GM10266 (cell line): ENCODE measurements around the gene ALDH1A1.

ENCODE experiments used
- DNase-seq: peaks from one replicate; pipeline ENCODE4 v3.0.0; 2012; ENCODE audit errors: extremely low spot score
- CTCF ChIP-seq: IDR thresholded peaks from 2 replicates; pipeline ENCODE4 v1.5.1; 2012; ENCODE audit warnings: mild to moderate bottlenecking, low read depth; ENCODE audit not compliant: control insufficient read depth, insufficient read depth; ENCODE audit errors: missing control alignments

The ALDH1A1 gene

GRCh38 chr9:72858089-72858912, 94.6 kb downstream of the ALDH1A1 start:
- TF ChIP-seq CTCF, result no peak
- no peak for DNase-seq

GRCh38 chr9:72857624-72857996, 95.2 kb downstream of the ALDH1A1 start:
- TF ChIP-seq CTCF, result no peak
- DNase-seq, result no peak

GRCh38 chr9:72856972-72857623, 95.8 kb downstream of the ALDH1A1 start:
- peak; percentile 42 for TF ChIP-seq CTCF
- peak; percentile 35 for DNase-seq

GRCh38 chr9:72855890-72856523, 96.8 kb downstream of the ALDH1A1 start:
- DNase-seq, result no peak
- TF ChIP-seq CTCF, result no peak

- DNase-seq, result no peak
- TF ChIP-seq CTCF, result no peak
Observed at GRCh38 chr9:72855321-72855720, 97.5 kb downstream of the ALDH1A1 start.
